SJCRH30 (cell line): Measurements from ENCODE around the gene YTHDF1. TPM values are rescaled to one million over a fixed set of nuclear protein-coding genes. Genes with fewer than 3 reads are reported as not detected.
"Not testable (repeated sequence)": the region's sequence is repeated elsewhere in the genome, so short reads cannot be mapped to it uniquely, and the experiment has no call there.

Experiments used
- DNase-seq, 2 experiments: peaks; one replicate each; pipeline ENCODE4 v3.0.0-alpha.2; 2015 to 2020
- H3K27ac ChIP-seq: fragments of 250-450 bp; sonication (Bioruptor Pico); 2 replicates; pipeline ENCODE4 v1.5.1; 2020; ENCODE audit warnings: mild to moderate bottlenecking, moderate library complexity
- H3K27me3 ChIP-seq: fragments of 250-450 bp; sonication (Bioruptor Pico); 2 replicates; pipeline ENCODE4 v1.5.1; 2020; ENCODE audit warnings: mild to moderate bottlenecking, moderate library complexity
- H3K36me3 ChIP-seq: fragments of 250-450 bp; sonication (Bioruptor Pico); 2 replicates; pipeline ENCODE4 v1.5.1; 2020; ENCODE audit warnings: mild to moderate bottlenecking, moderate library complexity
- H3K4me1 ChIP-seq: fragments of 250-450 bp; sonication (Bioruptor Pico); 2 replicates; pipeline ENCODE4 v1.5.1; 2020; ENCODE audit warnings: mild to moderate bottlenecking, moderate library complexity
- H3K4me3 ChIP-seq: fragments of 250-450 bp; sonication (Bioruptor Pico); 2 replicates; pipeline ENCODE4 v1.5.1; 2020; ENCODE audit warnings: mild to moderate bottlenecking, moderate library complexity
- H3K9me3 ChIP-seq: fragments of 250-450 bp; sonication (Bioruptor Pico); replicated peaks from 2 replicates; pipeline ENCODE4 v1.5.1; 2020; ENCODE audit warnings: mild to moderate bottlenecking, moderate library complexity
- total RNA-seq: library from RNA; depleted of rRNA; stranded (reverse); fragments of >200 nt; shearing (Covaris generic); gene quantifications from 2 replicates; pipeline ENCODE4 v1.2.3, GENCODE V29; 2014

The YTHDF1 gene
- total RNA-seq, 1 experiment from 2014 or later, result 84.4 TPM

DNA sequence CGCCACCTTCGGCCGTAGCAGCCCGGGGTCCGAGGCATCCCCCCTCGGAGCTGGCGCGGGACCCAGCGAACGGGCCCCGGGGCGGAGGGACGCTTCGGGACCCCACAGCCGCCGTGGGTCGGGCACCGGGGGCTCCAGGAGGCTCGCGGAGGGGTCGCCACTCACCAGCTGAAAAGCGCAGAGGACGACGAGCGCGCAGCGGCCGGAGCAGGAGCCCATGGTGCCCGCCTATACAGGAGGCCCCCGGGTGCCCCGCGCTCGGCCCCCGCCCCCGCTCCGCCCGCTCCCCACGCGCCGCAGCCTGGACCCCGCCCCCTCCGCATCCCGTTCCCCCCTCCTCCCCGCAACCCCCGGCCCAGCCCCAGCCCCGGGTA, 38.3 kb upstream of the YTHDF1 start, which contains the start of gene NKAIN4:
TSS of gene NKAIN4 (minus strand) at position 232 of the 374 bp plus-strand sequence. CDS start at position 219, 13 bp downstream.
- Histone ChIP-seq H3K4me1 (peaks cover 19% of the 10 kb centered on the region), H3K27me3 (peaks cover 58% of the 10 kb centered on the region), H3K27ac (no peak within 1 kb of the TSS), H3K36me3 (no peaks in the 10 kb centered on the region), H3K4me3 (peak within 1 kb of the TSS; percentile 57), H3K9me3 (no peaks in the 10 kb centered on the region)
- peak; percentile 61 to 66 for DNase-seq

DNA sequence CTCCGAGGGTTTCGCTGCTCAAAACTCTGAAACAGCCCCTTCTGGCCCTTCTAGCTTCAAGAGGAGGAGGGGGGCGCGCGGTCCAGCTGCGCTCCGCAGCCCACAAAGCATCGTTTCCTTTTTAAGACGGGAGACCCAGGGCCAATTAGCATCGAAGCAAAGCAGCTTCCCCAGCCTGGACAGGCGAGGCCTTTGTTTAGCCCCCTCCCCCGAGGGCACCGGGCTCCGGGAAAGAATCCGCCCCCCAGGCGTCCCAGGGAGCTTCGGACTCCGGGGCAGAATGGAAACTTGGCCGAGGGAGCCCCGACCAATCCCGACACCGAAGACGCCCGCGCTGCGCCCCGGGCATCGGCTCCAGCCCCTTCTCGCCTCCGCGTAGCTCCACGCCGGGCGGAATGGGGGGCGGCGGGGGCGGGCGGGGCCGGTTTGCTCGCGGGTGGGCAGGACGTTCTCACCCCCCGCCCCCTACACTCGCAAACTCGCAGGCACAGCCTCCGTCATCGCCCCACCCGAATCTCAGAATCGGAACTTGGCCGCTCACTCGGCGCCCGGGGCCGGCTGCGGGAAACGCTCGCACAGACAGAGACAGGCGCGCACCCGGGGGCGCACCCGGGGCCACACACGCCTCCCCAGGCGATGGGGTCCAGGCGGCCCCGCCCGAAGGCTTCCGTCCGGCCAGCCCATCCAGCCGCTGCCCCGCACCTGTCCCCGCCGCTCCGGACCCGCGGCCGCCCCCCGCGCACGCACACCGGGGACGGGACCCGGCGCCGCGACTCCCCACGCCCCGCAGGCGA, 37.7 kb upstream of the YTHDF1 start:
- DNase-seq, result peak; percentile 60 to 67
- Histone ChIP-seq H3K27me3 (peaks cover 52% of the 10 kb centered on the region), H3K4me3 (peak overlapping the region; percentile 57), H3K4me1 (peaks cover 19% of the 10 kb centered on the region), H3K9me3 (no peaks in the 10 kb centered on the region), H3K36me3 (no peaks in the 10 kb centered on the region), H3K27ac (no peak overlapping the region)

DNA sequence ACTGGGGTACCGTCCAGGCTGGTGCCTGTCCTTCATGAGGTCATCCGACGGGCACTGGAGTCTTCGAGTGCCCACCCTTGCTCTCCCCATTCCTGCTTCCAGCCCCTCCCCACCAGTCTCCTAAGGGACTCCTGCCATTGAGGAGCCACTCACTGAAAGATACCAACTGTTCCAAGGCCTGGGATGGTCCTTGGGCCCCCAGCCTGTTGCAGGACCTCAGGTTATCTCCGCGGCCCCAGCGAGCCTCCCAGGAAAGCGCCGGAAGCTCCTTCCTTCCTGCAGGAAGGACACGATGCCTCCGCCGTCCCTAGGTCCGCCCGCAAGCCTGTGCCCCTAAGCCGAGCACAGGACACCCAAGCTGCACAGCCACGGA, 37.1 kb upstream of the YTHDF1 start:
- peak overlapping the region; percentile 57 for H3K4me3 ChIP-seq
- H3K27me3 ChIP-seq, result peaks cover 46% of the 10 kb centered on the region
- no peak for DNase-seq
- no peak overlapping the region for H3K27ac ChIP-seq
- peaks cover 19% of the 10 kb centered on the region for H3K4me1 ChIP-seq
- no peaks in the 10 kb centered on the region for H3K36me3 ChIP-seq
- H3K9me3 ChIP-seq, result no peaks in the 10 kb centered on the region

DNA sequence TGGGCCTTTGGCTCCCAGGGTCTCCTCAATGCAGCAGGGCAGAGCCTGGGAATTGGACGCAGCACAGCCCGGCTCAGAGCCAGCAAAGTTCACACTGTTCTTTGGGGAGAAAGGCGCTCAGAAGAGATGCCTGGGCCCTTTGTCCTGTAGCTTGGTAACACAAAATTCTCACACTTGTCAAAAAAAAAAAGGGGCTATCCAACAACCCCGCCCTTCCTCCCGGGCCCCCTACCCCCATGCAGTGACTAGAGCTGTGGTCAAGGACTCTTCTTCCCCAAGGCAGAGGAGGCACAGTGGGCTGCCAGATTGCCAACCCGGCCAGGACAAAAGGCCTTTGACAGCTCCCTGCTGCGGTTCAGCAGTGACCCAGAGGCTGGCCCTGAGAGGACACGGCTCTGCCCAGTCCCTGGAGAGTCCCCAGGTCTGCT, 36.4 kb upstream of the YTHDF1 start:
- Histone ChIP-seq H3K36me3 (no peaks in the 10 kb centered on the region), H3K4me1 (peaks cover 26% of the 10 kb centered on the region), H3K4me3 (no peak overlapping the region), H3K27ac (no peak overlapping the region), H3K9me3 (no peaks in the 10 kb centered on the region), H3K27me3 (peaks cover 48% of the 10 kb centered on the region)
- no peak for DNase-seq

DNA sequence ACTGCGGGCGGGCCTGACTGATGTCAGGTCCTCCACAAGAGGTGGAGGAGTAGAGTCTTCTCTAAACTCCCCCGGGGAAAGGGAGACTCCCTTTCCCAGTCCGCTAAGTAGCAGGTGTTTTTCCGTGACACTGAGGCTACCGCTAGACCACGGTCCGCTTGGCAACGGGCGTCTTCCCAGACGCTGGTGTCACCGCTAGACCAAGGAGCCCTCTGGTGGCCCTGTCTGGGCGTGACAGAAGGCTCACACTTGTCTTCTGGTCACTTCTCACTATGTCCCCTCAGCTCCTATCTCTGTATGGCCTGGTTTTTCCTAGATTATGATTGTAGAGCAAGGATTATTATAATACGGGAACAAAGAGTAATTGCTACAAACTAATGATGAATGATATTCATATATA, 35.4 kb upstream of the YTHDF1 start:
- not testable (repeated sequence) for H3K4me3 ChIP-seq, H3K9me3 ChIP-seq, H3K27ac ChIP-seq, DNase-seq, H3K36me3 ChIP-seq
- peaks cover 42% of the 10 kb centered on the region for H3K27me3 ChIP-seq
- peaks cover 35% of the 10 kb centered on the region for H3K4me1 ChIP-seq

DNA sequence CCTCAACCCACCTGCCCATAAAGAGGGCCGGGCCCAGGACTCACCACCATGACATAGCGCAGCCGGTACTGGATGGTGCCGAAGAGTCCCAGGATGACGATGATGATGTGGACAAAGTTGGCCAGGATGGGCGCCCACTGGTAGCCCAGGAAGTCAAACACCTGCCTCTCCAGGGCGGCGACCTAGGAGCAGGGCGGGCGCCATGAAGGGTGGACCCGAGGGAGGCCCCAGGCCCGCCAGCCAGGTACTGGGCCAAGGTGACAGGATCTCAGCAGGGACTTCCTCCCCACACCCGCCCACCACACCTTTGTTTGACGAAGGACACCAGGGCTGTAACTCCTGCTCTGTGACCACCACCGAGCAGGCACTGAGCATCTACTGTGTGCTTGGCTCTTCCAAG, 34.0 kb upstream of the YTHDF1 start:
- DNase-seq, result no peak
- H3K4me1 ChIP-seq, result peaks cover 35% of the 10 kb centered on the region
- H3K27me3 ChIP-seq, result peaks cover 31% of the 10 kb centered on the region
- no peak overlapping the region for H3K4me3 ChIP-seq
- H3K9me3 ChIP-seq, result no peaks in the 10 kb centered on the region
- no peaks in the 10 kb centered on the region for H3K36me3 ChIP-seq
- no peak overlapping the region for H3K27ac ChIP-seq

DNA sequence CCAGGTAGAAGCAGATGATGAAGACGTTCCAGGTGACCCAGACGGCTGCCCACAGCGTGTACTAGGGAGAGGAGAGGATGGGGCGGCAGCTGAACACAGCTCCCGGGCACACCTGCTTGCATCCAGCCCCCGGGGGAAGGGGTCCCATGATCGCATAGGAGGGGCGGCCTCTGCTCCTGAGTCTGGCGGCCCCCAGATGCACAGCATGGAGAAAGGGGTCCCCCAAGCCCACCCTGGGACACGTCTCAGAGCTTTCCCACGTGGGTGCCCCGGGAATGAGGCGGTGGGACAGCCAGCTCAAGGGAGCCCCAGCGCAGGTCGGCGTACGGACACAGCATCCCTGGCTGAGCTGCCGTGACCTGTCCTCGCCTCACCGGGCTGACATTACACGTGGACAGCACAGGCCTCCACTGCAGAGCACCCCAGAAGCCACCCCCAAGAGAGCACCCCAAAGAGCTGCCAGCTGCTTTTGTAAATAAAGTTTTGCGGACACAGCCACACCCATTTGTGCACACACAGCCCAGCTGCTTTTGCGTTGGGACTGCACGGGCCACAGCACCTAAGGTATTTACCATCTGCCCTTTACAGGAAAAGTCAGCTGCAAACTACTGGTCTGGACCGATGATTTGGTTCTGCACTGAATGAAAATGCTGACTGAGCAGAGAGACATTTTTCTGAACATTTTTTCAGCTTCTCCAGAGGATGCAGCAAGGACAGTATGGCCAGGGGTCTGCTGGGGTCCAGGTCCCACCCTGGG, 33.1 kb upstream of the YTHDF1 start:
- Histone ChIP-seq H3K4me1 (peaks cover 34% of the 10 kb centered on the region), H3K4me3 (no peak overlapping the region), H3K36me3 (no peaks in the 10 kb centered on the region), H3K27ac (no peak overlapping the region), H3K27me3 (peaks cover 30% of the 10 kb centered on the region), H3K9me3 (no peaks in the 10 kb centered on the region)
- no peak for DNase-seq

DNA sequence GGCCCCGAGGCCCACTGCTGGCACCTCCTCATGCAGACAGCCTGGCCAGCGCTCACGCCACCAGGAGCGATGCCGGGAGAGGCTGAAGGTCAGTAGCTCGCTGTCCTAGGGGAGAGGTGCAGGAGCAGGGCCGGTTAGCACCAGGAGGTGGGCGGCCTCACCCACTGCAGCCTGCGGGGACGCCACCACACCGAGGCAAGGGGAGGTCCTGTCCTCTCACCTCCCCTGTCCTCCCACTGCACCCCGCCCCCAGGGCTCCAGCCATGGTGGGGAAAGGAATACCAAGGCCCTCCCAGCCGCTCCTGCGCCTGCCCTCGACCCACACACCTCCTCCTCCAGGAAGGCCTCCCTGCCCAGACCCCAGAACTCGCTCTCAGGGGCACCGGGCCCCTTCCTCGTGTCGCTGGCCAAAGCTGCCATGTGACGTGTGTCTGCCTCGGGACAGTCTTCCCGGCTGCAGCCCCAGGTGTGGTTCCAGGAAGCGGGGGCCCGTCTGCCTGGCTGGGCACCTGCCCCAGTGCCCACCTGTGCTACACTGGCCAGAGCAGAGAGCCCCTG, 31.8 kb upstream of the YTHDF1 start:
- no peak overlapping the region for H3K4me3 ChIP-seq
- H3K9me3 ChIP-seq, result no peaks in the 10 kb centered on the region
- H3K36me3 ChIP-seq, result no peaks in the 10 kb centered on the region
- no peak for DNase-seq
- peaks cover 33% of the 10 kb centered on the region for H3K4me1 ChIP-seq
- peaks cover 25% of the 10 kb centered on the region for H3K27me3 ChIP-seq
- no peak overlapping the region for H3K27ac ChIP-seq

DNA sequence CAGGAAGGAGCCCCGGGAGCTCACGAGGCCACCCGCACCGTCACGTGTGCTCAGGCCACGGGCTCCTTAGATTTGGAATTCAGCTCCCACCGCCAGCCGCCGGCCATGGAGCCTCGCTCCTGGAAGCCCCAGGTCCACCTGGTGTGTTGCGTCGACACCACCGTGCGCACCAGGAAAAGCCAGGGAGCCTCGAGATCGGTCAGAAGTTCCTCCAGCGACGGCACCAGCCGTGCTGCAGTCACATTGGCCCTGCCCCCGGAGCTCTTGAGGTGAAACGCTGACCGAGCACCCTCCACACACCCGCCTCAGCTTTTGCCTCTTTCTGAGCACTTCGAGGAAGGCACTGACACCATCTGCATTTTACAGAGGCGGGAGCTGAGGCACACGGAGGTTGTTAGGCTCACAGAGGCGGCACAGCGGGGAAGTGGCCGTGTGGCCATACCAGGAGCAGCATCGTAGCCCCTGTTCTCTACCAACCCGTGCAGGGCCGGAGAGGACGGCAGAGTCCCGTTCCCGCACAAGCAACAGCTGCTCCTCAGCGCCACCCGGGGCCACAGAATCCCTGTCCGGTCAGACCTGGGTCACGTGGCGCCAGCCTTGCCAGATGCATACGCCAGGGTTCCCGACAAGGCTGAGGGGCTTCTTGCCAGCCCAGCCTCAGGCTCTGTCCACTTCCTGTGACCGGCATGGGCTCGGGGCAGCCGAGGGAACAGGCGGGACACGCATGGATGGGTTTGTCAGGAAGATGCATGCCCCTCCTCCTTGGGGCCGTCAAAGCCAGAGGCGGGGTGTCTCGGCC, 30.8 kb upstream of the YTHDF1 start:
- Histone ChIP-seq H3K9me3 (no peaks in the 10 kb centered on the region), H3K27me3 (peaks cover 18% of the 10 kb centered on the region)
- DNase-seq, result peak; percentile 91

DNA sequence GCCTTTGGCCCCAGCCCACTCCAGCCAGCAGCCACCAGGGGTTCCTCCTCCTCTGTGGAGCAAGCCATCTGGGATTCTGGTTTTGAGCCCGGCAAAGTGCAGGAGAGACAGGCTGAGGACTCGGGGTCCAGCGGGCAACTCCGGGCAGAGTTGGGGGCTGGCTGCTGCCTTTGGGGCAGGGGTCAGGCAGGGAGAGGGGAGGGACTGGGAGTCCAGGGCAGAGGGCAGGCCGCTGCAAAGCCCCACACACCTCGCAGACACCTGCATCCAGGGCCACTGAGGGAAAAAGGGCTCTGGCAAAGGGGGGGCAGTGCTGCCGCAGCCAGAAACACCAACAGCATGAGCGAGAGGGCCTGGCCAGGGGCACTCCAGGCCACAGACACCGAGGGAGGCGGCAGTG, 28.5 kb upstream of the YTHDF1 start:
- no peak for DNase-seq
- Histone ChIP-seq H3K9me3 (no peaks in the 10 kb centered on the region), H3K4me3 (no peak overlapping the region), H3K27ac (no peak overlapping the region), H3K36me3 (no peaks in the 10 kb centered on the region), H3K4me1 (peaks cover 30% of the 10 kb centered on the region), H3K27me3 (peaks cover 34% of the 10 kb centered on the region)

More for the DNA sequence above, 30.8 kb upstream of the YTHDF1 start:
- H3K27ac ChIP-seq, result peak overlapping the region; percentile 5; the same call in 1 of the 2 replicates
- peak overlapping the region; percentile 20 for H3K4me3 ChIP-seq
- H3K36me3 ChIP-seq, result no peaks in the 10 kb centered on the region
- H3K4me1 ChIP-seq, result peaks cover 30% of the 10 kb centered on the region

DNA sequence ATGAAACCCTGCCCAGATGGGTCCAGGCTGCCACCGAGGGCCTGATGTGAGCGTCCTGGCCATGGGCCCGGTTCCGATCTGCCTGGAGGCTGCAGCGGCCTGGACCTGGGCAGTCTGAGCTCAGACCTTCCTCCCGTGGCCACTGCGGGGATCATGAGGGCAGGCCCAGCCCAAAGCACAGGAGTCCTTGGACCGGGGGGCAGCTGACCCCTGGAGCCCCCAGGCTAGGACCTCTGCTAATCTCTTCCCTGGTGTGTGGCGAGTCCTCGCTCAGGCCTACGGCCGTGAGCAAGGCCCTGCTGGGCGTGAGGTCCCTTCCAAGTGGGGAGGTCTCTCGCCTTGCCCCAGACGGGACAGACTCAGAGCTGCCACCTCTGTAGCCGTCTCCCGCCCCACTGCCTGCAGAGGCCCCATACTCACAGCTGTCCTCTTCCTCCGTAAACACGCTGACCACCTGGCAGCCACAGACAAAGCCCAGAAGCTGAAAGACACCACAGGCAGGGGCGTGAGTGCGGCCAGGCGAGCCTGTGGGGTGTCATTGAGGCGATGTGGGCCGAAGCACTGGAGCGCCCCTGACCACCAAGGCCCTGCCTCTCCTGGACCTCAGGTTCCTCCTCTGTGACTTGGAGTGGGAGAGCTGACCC, 27.8 kb upstream of the YTHDF1 start:
- H3K4me1 ChIP-seq, result peaks cover 30% of the 10 kb centered on the region
- H3K4me3 ChIP-seq, result no peak overlapping the region
- peaks cover 42% of the 10 kb centered on the region for H3K27me3 ChIP-seq

DNA sequence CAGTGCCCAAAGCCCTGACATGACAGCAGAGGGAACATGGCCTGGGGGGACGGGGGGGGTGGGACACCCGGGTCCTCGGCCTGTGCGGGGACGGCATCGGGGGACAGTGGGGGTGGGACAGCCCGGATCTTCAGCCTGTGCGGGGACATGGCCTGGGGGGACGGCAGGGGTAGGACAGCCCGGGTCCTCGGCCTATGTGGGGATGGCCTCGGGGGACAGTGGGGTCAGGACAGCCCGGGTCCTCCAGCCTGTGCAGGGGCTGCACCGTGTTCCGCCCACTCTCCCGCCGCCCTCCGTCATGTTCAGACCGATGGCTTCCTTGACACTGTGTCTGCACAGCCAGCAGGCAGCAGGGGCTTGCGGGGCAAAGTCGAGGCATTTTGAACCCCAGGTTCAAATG, 26.8 kb upstream of the YTHDF1 start:
- H3K27ac ChIP-seq, result no peak overlapping the region
- DNase-seq, result no peak
- no peak overlapping the region for H3K4me3 ChIP-seq
- peaks cover 49% of the 10 kb centered on the region for H3K27me3 ChIP-seq
- H3K4me1 ChIP-seq, result peaks cover 27% of the 10 kb centered on the region
- H3K9me3 ChIP-seq, result no peaks in the 10 kb centered on the region
- no peaks in the 10 kb centered on the region for H3K36me3 ChIP-seq

More for the DNA sequence above, 27.8 kb upstream of the YTHDF1 start:
- Histone ChIP-seq H3K27ac (no peak overlapping the region), H3K9me3 (no peaks in the 10 kb centered on the region), H3K36me3 (no peaks in the 10 kb centered on the region)
- DNase-seq, result peak; percentile 78 to 81

DNA sequence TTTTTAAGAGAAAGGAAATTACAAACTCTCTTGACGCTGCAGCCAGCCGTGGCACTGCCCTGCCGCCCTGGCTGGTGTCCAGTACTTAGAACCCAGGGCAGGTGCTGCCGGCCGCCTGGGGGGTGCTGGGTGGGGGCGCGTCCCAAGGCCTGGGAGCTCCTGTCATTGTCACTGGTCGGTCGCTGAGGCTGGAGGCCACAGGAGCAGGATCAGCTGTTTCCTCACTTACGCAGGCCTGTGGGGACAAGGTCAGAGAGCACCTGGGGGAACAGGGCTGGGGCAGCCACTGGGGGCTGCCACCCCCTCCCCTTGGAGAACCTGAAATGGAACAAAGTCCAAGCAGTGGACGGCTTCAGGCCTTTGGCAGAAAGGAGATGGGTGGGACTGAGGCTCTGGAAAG, 25.3 kb upstream of the YTHDF1 start:
- H3K36me3 ChIP-seq, result no peaks in the 10 kb centered on the region
- H3K4me1 ChIP-seq, result peaks cover 13% of the 10 kb centered on the region
- H3K27me3 ChIP-seq, result peaks cover 59% of the 10 kb centered on the region
- H3K27ac ChIP-seq, result no peak overlapping the region
- no peak for DNase-seq
- no peaks in the 10 kb centered on the region for H3K9me3 ChIP-seq
- no peak overlapping the region for H3K4me3 ChIP-seq

DNA sequence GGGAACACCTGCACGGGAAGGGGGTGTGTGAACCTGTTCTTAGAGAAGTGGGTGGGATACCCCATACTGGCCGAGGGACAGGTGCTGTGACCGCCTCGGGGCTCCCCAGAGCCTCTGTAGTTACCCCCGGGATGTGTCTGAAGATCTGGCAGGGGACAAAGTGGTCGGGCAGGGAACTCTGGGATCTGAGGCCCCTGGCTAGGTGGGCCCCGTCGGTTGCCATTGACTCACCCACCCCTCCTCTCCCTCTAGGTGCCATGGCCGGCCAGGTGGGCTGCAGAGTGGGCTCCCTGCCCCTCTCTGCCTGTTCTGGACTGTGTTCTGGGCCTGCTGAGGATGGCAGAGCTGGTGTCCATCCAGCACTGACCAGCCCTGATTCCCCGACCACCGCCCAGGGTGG, 24.1 kb upstream of the YTHDF1 start:
- H3K4me3 ChIP-seq, result no peak overlapping the region
- peaks cover 10% of the 10 kb centered on the region for H3K4me1 ChIP-seq
- no peaks in the 10 kb centered on the region for H3K36me3 ChIP-seq
- H3K27ac ChIP-seq, result no peak overlapping the region
- peaks cover 67% of the 10 kb centered on the region for H3K27me3 ChIP-seq
- DNase-seq, result no peak
- no peaks in the 10 kb centered on the region for H3K9me3 ChIP-seq
